Measurements from ENCODE around the gene SCARF2.
"Not testable (repeated sequence)": the region's sequence is repeated elsewhere in the genome, so short reads cannot be mapped to it uniquely, and the experiment has no call there.

The SCARF2 gene

DNA sequence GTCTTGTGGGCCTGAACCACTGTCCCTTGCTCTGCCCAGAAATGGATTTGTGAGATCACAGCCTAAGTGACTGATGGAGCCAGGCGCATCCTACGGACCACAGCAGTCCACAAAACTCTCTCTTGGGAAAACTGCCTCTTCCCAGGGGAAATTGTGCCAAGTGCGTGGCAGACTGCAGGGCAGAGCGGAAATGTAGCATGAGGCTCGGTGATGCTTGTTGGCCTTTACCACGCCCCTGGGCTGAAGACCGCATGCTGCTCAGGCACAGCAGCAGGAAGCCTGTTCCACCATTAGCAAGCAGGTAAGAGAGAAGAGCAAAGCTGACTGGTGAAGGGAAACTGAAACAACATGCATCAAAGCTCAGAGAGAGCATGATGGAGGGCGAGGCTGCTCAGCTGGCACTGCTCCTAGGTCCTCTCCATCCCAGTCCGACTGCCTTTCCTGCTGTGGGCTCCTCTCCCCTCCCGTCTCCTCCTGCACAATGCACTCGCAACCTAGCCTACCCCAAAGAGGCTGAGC is 26.5 kb upstream of the SCARF2 start:
- DNase-seq (ENCODE audit: insufficient read length, low spot score) (no peak), FAIRE-seq (no peak)

DNA sequence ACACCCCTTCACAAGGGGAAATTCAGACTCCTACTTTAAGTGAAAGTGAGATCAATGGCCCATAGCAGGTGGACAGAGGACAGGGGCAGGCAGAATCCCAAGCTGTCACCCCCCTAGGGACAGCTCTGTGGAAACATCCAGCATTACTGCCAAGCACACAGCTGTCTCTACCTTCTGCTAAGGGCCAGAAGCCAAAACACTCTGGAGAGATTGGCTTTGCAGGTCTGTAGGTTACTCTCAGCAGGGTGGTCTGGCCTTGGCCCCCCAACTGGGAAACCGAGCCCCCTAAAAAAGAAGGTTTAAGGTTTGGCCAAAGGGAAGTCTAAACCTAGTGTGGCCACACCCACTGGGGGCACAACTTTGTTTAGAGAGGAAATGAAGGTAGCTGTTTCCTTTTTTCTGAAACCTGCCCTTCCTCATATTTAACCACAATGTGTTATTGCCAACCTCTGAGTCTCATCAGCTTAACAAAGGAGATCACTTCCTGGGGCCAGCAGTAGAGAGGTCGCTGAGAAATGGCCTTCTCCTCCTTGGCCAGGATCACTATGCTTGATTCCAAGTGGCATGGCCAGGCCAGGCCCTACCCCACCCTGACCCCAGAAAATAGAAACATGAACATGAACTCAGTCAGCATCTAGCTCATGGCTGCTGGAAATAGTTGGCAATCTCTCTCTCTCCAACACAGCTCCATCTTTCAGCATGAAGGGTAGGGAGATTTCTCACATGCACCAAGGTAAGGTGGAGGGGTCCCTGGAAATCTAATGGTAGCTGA is 25.9 kb upstream of the SCARF2 start:
- no peak for DNase-seq (ENCODE audit: insufficient read length, low spot score)
- FAIRE-seq: no peak

DNA sequence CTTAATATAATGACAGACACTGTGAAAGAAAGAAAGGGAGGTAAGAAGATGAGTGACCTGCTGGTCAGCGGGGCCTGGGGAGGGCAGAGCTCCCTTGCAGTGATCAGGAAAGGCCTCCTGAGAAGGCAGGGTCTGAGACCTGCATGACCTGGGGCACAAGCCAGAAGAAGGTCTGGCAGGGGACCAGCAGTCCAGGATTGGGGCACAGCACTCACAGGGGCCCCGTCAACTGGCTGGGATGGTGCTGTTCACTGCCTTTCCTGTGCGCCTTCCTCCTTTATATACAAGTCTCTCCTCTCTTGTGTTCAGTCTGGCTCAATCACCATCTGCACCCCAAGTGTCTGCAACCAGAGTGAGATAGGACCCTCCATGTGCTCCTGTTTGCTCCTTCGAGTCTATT is 22.2 kb upstream of the SCARF2 start:
- no peak for DNase-seq (ENCODE audit: insufficient read length, low spot score)
- no peak for FAIRE-seq

GRCh38 chr22:20459152-20459542 is 21.5 kb upstream of the SCARF2 start:
- DNase-seq (ENCODE audit: insufficient read length, low spot score): no peak
- no peak for FAIRE-seq

- no peak for DNase-seq (ENCODE audit: insufficient read length, low spot score)
- FAIRE-seq: no peak
Measured at GRCh38 chr22:20458530-20459151, 21.0 kb upstream of the SCARF2 start.

DNA sequence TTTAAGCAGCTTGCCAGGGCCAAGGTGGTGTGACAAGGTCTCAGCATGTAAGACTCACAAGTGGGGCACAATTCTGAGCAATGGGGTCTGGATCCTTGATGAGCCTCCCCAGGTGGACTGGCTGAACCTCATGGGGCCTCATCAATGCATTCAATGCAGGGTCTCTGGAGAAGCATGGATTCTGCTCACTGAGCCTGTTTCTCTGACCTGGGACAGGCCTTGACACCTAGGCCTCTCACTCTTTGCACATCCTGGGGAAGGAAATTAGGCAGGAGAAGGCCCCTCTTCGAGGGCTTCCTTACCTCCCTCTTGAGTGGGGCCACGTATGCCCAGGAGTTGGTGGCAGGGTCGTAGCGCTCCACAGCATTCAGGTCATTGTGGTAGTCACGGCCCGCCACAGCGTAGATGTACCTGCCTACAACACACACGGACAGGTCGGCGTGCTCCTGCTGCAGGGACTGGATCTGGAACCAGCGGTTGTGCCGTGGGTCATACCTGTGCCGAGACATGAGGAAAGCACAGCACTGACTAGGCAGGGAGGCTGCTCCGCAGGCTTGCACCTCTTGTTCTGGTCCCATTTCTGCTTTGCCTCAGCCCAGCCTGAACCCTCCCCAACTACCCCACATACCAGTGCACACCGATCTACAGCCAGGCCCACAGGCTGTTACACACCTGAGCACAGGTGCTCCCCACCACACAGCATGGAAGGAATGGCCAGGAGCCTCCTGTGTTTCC is 20.0 kb upstream of the SCARF2 start:
- no peak for DNase-seq (ENCODE audit: insufficient read length, low spot score)
- FAIRE-seq: no peak

DNA sequence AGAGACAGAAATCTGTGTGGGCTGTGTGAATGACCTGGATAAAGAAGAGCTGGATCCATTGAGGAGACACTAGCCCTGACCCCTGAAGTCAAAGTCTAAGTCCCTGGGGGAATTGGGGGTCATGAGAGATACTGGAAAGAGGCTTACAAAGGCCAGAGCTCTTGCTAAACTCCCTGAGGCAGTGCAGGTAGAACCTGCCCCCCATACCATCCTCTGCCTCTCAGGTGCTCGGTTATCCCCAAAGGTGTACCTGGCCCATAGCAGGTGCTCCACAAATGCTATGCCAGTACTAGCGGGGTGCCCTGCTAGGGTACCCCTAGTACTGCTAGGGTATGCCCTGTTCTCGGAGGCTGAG is 19.1 kb upstream of the SCARF2 start:
- FAIRE-seq (no peak), DNase-seq (ENCODE audit: insufficient read length, low spot score) (no peak)

GRCh38 chr22:20456064-20456721 is 18.6 kb upstream of the SCARF2 start:
- peak; percentile 79 for DNase-seq (ENCODE audit: insufficient read length, low spot score)
- no peak for FAIRE-seq

DNA sequence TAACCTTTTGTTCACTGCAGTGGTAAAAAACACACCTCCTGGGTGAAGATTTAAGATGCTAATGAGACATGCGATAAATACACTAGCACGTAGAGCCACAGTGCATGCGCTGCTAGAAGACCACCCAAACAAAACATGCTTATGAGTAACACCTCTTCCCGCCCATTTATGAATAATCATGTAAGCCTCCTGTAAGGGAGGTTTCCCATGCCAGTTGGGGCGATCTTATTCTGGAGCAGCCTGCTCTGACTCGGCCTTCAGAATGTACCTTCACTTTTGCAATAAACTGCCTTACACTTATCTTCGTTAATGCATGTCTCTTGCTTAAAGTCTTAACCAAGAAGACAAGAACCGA is 18.1 kb upstream of the SCARF2 start:
- no peak for DNase-seq (ENCODE audit: insufficient read length, low spot score)
- no peak for FAIRE-seq

DNA sequence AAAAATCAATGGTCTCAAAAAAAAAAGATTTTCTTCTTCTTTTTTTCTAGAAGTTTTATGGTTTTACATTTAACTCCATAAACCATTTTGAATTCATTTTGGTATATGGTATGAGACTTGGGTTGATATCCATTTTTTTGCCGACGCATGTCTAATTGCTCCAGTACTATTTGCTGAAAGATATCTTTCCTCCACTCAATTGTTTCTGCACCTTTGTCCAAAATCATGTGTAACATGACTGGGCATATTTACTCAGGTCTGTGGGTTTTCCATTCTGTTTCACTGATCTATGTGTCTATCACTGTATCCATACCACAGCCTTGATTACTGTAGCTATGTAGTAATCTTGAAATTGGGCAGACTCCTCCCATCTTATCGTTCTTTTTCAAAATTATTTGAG is 15.6 kb upstream of the SCARF2 start:
- no peak for FAIRE-seq
- DNase-seq (ENCODE audit: insufficient read length, low spot score): no peak

DNA sequence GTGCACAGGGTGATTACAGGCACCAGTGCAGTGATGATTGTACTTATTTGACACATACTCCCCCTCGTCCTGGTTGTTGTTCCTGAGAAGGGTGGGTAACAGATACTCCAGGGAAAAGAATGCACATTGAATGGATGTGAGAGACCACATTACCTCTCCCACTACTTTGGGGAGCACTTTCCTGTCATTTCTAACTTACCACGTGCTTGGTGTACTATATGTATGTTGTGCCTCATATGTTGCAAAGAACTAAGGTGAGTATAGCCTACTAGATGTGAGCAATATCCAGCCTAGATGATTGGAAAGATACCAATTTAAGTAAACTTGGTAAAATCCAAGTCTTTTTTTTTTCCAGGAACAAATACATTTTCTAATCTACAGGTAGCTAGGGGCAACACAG is 14.3 kb upstream of the SCARF2 start:
- DNase-seq (ENCODE audit: insufficient read length, low spot score) (no peak), FAIRE-seq (peak; percentile 58)

- not testable (repeated sequence) for DNase-seq (ENCODE audit: insufficient read length, low spot score); FAIRE-seq
Measured at GRCh38 chr22:20451129-20451778, 13.6 kb upstream of the SCARF2 start.

- no peak for DNase-seq (ENCODE audit: insufficient read length, low spot score)
- FAIRE-seq: no peak
Measured at GRCh38 chr22:20450551-20450906, 12.9 kb upstream of the SCARF2 start.

DNA sequence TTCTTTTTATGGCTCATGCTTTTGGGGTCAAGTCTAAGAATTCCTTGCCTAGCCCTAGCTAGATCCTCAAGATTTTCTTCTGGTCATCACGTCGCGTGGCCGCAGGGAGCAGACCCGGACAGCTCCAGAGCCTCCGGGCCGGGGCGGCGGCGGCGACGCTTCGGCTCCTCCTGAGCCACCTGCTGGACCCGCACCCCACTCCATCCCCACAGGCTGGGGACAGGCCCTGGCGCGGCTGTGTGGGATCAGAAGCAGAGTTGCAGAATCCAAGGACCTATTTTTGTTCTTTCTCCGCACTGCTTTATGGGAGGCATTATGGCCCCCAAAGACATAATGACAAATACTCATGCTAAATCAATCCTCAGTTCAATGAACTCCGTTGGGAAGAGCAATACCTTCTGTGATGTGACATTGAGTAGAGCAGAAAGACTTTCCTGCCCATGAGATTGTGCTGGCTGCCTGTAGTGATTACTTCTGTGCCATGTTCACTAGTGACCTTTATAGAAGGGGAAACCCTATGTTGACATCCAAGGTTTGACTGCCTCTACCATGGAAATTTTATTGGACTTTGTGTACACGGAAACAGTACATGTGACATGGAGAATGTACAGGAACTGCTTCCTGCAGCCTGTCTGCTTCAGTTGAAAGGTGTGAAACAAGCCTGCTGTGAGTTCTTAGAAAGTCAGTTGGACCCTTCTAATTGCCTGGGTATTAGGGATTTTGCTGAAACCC is 12.4 kb upstream of the SCARF2 start:
- FAIRE-seq (no peak), DNase-seq (ENCODE audit: insufficient read length, low spot score) (no peak)

- DNase-seq (ENCODE audit: insufficient read length, low spot score): no peak
- FAIRE-seq: no peak
Measured at GRCh38 chr22:20448630-20449029, 11.0 kb upstream of the SCARF2 start.

DNA sequence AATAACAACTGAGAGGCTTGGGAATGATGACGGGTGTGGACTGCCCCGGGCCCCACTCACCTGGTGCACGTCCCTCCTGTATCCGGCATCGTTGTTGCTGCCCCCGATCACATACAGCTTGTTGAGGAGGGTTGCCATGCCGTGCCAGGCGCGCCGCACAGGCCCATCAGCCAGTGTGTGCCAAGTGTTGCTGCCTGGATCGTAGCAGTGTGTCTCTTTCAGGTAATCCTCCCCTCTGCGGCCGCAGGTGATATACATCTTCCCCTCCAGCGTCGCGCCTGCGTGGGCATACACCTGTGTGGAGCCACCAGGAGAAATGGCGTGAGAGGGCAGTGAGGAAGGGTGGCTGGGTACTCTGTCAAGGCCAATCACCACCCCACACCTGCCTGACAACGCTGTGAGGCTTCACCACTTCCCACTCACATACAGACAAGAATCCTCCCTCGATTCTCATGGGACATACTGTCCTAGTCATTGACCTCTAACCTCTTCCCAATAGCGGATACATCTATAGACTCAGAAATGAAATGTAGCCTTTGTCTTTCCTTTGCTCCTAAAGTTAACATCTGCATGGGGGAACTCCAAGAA is 8.9 kb upstream of the SCARF2 start:
- DNase-seq (ENCODE audit: insufficient read length, low spot score): no peak
- no peak for FAIRE-seq

DNA sequence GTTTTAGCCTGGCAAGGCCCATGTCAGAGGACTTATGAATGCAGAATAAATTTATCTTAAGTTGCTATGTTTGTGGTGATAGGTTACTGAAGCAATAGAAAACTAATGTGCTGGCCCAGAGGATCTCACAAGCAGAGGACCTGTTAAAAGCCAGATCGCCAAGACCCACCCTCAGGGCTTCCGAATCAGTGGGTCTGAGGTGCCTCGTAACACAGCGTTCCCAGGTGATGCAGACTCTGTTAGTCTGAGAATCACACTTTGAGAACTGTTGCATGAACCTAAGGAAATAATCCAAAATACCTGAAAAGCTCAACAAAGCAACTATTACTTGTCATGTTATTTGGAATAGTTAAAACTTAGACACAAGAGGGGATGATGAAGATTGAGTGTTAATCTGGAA is 6.7 kb upstream of the SCARF2 start:
- no peak for FAIRE-seq
- DNase-seq (ENCODE audit: insufficient read length, low spot score): no peak

- FAIRE-seq: no peak
- DNase-seq (ENCODE audit: insufficient read length, low spot score): no peak
Measured at GRCh38 chr22:20442485-20443284, 5.1 kb upstream of the SCARF2 start.

Measured in HTR-8/SVneo (cell line).